Neural crest cell (in vitro differentiated cells): ENCODE measurements around the gene DYSF. TPM values are rescaled to one million over a fixed set of nuclear protein-coding genes. Genes with fewer than 3 reads are reported as not detected.

Experiments
- DNase-seq: peaks from one replicate; pipeline ENCODE4 v3.0.0; 2021; ENCODE audit warnings: low read depth, mixed read lengths, low spot score
- H3K27ac Mint-ChIP-seq: one replicate; pipeline ENCODE4 v1.8.0; 2021; ENCODE audit warnings: mild to moderate bottlenecking, mixed read lengths; ENCODE audit not compliant: unreplicated experiment
- H3K27me3 Mint-ChIP-seq: 2 replicates; pipeline ENCODE4 v1.8.0; 2021; ENCODE audit warnings: low read depth, mild to moderate bottlenecking, mixed read lengths
- H3K36me3 Mint-ChIP-seq: 2 replicates; pipeline ENCODE4 v1.8.0; 2021; ENCODE audit warnings: low read depth, mild to moderate bottlenecking, mixed read lengths
- H3K4me1 Mint-ChIP-seq: 2 replicates; pipeline ENCODE4 v1.8.0; 2021; ENCODE audit warnings: mixed read lengths
- H3K4me3 Mint-ChIP-seq: one replicate; pipeline ENCODE4 v1.8.0; 2021; ENCODE audit warnings: mild to moderate bottlenecking, mixed read lengths
- H3K9me3 Mint-ChIP-seq: 2 replicates; pipeline ENCODE4 v1.8.0; 2021; ENCODE audit warnings: mixed read lengths
- CTCF ChIP-seq: fragments of 200-600 bp; sonication (generic); conservative IDR thresholded peaks from 2 replicates; pipeline ENCODE4 v1.5.0; 2021; ENCODE audit warnings: antibody characterized with exemption, mild to moderate bottlenecking
- total RNA-seq: library from RNA; stranded (reverse); gene quantifications from 2 replicates; pipeline ENCODE4 v1.2.1, GENCODE V29; 2021

DYSF gene
- total RNA-seq, 1 donor from 2014 or later = 2.2 TPM

- H3K4me1 Mint-ChIP-seq = no peaks in the 10 kb centered on the region
- peaks cover 15% of the 10 kb centered on the region for H3K27me3 Mint-ChIP-seq
- no peak for DNase-seq
- no peaks in the 10 kb centered on the region for H3K9me3 Mint-ChIP-seq
- TF ChIP-seq CTCF = no peak
- H3K36me3 Mint-ChIP-seq = no peaks in the 10 kb centered on the region
- H3K4me3 Mint-ChIP-seq = no peak overlapping the region
- no peak overlapping the region for H3K27ac Mint-ChIP-seq
Observed at GRCh38 chr2:71526975-71527374, 73.6 kb downstream of the DYSF start.

- peaks cover 16% of the 10 kb centered on the region for H3K27me3 Mint-ChIP-seq
- H3K27ac Mint-ChIP-seq = no peak overlapping the region
- H3K4me1 Mint-ChIP-seq = no peaks in the 10 kb centered on the region
- no peaks in the 10 kb centered on the region for H3K9me3 Mint-ChIP-seq
- H3K36me3 Mint-ChIP-seq = no peaks in the 10 kb centered on the region
- no peak for DNase-seq
- no peak for TF ChIP-seq CTCF
- no peak overlapping the region for H3K4me3 Mint-ChIP-seq
Observed at GRCh38 chr2:71528131-71528591, 74.8 kb downstream of the DYSF start.

- no peak for DNase-seq
- no peak for TF ChIP-seq CTCF
- no peaks in the 10 kb centered on the region for H3K9me3 Mint-ChIP-seq
- H3K36me3 Mint-ChIP-seq = no peaks in the 10 kb centered on the region
- H3K4me3 Mint-ChIP-seq = no peak overlapping the region
- no peaks in the 10 kb centered on the region for H3K4me1 Mint-ChIP-seq
- H3K27ac Mint-ChIP-seq = no peak overlapping the region
- H3K27me3 Mint-ChIP-seq = peaks cover 16% of the 10 kb centered on the region
Observed at GRCh38 chr2:71528749-71529148, 75.4 kb downstream of the DYSF start.

GRCh38 chr2:71530211-71530610 is 76.8 kb downstream of the DYSF start:
- no peak for DNase-seq
- Mint-ChIP-seq H3K9me3 (no peaks in the 10 kb centered on the region), H3K27ac (no peak overlapping the region), H3K4me1 (no peaks in the 10 kb centered on the region), H3K4me3 (no peak overlapping the region), H3K36me3 (no peaks in the 10 kb centered on the region), H3K27me3 (peaks cover 16% of the 10 kb centered on the region)
- no peak for TF ChIP-seq CTCF

- Mint-ChIP-seq H3K27ac (no peak overlapping the region), H3K27me3 (peaks cover 16% of the 10 kb centered on the region), H3K4me1 (no peaks in the 10 kb centered on the region), H3K4me3 (no peak overlapping the region), H3K36me3 (no peaks in the 10 kb centered on the region), H3K9me3 (no peaks in the 10 kb centered on the region)
- peak; percentile 77 for TF ChIP-seq CTCF
- DNase-seq = peak; percentile 52
Observed at GRCh38 chr2:71530641-71531332, 77.4 kb downstream of the DYSF start.
